HT-29 (cell line): ENCODE results near the gene ZNF135. TPM values are rescaled to one million over a fixed set of nuclear protein-coding genes. Genes with fewer than 3 reads are reported as not detected.

Experiments
- DNase-seq: peaks from one replicate; pipeline ENCODE4 v3.0.0-alpha.2; 2015; ENCODE audit warnings: low spot score
- total RNA-seq: library from RNA; depleted of rRNA; stranded (reverse); fragments of >200 nt; shearing (Covaris generic); gene quantifications from 2 replicates; pipeline ENCODE4 v1.2.3, GENCODE V29; 2014; rRNA removed

ZNF135 gene
- total RNA-seq, 1 experiment from 2014 or later, result not detected

DNA sequence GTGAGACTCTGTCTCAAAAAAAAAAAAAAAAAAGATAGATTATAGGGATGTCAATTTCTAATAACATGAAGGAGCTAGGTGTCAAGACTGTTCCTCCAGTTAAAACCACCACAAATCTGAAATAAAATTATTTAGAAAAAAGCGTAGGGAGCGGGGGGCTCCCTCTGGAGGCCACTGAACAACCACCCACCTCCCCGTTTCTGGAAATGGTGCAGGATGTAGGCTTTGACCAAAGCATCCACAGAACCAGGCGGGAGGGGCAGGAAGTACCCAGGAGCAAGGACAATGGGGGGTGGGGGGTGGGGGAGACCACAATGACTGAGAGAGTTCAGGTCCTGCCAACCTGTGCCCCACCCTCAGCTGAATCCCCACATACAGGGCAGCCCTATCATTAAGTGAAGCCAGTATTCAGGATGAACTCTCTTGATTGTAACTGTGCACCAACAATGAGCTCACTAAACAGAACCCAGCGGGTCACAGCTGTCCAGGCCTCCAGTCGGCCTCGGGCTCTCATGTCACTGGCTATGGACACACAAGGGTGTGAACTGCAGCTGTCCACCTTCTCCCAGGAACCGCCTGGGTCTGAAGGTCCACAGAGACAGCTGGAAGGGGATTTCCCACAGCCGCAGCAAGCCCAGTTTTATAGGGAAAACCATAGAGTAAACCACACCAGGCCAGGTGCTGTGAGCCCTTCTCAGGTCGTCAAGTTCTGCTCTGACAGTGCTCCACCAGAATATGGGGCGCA is 32.3 kb downstream of the ZNF135 start:
- no peak for DNase-seq

DNA sequence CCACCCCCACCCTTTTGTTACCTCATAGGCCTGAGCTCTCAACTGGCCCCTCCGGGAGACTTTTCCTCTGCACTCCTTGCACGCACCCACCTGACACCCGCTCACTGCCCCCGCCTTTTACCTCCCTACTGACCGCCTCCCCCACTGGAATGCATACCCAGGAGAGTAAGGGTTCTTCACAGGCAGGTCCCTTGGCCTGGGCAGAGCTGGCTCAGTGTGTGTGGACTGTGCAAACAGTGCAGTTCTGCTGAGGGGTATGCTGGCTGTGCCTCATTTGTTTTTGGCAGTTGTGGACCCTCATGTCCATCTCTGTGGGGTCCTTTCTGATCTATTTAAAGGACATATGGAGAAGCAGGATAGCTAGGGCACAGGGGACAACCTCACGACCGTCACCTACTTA is 34.0 kb downstream of the ZNF135 start:
- DNase-seq, result no peak

DNA sequence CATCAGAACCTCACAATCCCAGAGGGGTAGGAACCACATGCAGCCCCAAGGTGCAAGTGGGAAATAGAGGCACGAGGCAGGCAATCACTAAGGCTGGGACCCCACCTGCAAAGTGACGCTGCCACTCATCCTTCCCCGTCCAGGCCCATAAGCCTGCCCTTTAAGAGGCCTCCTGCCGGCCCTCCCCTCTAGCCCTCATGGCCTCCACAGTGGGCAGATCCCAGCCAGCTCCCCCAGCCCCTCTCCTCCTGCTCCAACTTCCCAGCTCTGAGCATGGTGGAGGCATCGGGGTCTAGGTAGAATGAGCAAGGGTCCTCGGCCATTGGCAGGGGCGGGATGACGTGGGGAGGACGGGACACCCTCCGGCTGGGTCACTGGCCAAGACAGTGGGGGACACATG is 36.2 kb downstream of the ZNF135 start:
- no peak for DNase-seq

DNA sequence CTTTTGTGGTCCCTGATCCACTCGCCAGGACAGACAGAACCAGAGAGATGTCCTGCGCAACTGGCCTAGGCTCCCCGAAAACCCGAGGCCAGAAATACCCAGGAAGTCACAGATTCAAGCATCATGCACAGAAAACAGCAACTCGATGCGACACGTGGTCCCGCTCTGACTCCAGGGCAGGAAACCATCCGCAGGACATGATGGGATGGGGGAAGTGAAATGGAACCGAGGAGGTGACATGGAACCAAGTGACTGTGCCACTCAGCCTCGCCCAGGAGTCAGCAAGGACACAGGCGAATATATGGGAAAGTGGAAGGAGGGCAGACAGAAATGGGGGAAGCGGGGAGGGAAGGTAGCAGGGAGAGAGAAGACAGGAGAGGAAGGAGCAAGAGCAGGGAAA is 37.8 kb downstream of the ZNF135 start:
- no peak for DNase-seq

DNA sequence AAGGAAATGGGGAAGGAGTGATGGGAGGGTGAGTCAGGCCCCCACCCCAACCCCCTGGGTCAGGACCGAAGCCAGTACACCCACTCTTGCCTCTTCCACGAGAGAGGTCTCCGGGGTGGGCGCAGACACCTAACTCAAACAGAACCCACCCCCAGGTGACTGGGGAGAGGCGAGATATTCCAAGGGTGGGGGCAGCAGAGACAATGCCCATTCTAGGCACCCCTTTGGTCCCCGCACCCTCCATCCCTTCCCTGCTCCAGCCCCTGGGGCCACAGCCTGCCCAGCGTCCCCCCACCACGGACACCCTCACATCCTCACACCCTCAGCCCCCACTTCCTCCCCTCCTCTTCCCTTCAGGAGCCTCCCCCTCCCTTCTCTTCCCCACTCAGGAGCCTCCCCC is 38.3 kb downstream of the ZNF135 start:
- no peak for DNase-seq

DNA sequence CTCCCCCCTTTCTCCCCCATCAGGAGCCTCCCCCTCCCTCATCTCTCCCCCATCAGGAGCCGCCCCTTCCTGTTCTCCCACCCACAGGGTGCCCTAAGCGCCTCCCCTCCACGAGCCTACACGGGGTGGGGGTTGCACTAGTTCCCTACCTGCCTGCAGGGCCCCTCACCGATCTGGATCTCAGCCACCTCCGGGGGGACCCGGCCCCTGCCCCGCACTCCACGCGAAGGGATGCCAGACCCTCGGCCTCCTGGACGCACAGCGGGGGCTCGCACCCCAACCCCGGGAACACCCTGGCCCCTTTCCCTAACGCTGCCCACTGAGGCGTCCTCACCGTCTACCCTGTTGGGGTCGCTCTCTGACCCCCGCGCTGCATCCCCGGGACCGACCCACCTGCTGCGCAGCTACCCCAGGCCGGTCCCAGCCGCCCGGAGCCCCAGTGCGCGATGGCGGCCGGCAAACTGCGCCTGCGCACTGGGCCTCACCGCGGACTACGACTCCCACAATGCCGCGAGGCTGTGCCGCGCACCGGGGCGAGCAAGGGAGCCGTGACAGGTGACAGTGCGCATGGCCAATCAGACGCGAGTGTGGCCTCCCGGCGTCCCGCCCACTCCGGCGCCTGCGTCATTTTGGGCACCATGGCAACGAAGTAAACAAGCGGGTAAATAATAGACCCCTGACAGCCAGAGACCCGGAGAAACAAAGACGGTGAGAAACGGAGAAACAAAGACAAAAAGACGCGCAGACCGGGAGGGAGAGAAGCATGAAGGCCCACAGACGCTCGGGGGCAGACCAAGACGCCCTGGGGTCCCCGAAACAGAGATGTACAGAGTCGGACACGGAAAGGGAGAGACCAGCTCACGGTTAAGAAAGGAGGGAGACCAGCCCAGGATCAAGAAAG is 38.9 kb downstream of the ZNF135 start, which contains the start of gene ZSCAN18:
TSS of gene ZSCAN18 (minus strand) at position 451 of the 901 bp plus-strand sequence. CDS start 7,964 bp downstream, outside the sequence.
- DNase-seq, result no peak

DNA sequence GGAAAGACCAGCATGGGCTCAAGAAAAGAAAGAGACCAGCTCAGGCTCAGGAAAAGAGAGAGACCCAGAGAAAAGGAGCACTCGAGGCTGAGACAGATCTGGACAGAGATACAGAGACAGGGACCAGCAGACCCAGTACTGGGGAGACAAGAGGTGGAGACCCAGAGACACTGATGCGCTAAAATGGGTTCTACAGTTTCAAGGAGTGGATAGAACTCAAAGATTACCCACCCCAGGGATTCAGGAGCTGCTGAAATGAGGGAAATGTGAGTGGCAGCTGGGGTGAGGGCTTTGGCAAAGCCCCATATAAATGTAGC is 39.6 kb downstream of the ZNF135 start:
- no peak for DNase-seq

DNA sequence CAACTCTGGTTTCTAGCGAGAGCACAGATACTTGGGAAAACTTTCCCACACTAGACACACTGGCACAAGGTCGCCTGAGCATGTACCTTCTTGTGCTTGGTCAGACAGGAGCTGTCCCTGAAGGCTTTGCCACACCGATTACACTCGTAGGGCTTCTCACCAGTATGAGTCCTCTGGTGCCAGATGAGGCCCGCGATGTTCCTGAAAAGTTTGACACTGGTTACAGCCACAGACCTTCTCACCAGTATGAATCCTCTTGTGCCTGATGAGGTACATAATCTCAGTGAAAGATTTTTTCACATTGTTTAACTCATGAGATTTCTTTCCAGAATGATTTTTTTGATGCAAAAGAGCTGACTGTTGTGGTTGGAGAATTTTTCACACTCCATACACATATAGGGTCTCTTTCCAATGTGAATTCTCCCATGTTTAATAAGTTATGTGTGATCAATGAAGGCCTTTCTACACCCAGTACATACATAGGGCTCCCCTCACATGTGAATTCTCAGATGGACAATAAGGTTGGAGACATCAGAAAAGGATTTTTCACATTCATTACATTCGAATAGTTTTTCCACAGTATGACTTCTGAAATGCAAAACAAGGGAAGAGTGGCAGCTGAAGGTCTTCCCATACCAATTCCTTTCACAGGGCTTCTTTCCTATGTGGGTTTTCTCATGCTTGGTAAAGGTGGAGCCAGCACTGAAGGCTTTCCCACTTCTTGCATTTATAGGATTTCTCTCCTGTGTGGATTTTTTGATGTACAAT is 48.9 kb downstream of the ZNF135 start:
- DNase-seq, result no peak

DNA sequence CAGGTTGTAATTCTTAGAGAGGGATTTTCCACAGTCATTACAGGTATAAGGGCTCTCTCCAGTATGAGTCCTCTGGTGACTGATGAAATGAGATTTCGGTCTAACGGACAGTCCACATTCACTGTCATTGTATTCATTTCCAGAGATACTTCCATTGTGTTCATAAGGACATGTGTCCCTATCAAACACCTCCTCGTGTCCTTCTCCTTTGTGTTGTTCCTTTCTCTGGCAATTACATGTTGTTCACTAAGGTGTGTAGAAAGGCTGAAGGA is 49.4 kb downstream of the ZNF135 start:
- DNase-seq, result no peak

DNA sequence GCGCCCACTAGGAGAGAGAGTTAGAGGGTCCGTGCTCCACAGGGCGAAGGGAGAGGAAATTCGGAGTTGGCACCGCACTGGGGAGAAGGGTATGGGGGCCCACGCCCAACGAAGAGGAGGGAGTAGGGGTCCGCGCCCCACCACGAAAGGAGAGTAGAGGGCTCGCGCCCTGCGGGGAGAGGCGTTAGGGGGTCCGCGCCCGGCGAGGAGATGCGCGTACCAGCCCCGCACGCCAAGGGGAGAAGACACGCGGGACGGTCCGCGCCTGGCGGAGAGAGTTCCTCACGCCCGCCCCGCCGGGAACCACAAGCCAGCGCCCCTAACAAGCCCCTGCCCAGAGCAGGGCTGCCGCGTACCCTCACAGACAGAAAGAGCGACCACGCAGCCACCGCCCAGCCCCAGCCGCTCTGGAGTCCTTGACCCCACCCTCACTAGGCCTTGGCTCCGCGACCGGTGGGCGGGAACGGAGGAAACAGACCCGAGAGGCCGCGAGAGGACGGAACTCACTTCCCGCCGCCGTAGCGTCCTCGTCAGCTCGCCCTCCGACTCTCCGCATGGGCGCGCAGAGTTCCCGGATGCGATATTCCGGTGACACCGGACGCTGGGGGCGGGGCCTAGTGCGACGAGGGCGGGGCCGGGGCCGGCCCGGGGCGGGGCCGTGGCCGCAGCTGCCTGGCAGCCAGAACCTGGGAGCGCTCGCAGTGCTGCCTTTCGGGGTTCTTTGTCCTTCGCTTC is 58.9 kb downstream of the ZNF135 start:
- DNase-seq, result no peak

DNA sequence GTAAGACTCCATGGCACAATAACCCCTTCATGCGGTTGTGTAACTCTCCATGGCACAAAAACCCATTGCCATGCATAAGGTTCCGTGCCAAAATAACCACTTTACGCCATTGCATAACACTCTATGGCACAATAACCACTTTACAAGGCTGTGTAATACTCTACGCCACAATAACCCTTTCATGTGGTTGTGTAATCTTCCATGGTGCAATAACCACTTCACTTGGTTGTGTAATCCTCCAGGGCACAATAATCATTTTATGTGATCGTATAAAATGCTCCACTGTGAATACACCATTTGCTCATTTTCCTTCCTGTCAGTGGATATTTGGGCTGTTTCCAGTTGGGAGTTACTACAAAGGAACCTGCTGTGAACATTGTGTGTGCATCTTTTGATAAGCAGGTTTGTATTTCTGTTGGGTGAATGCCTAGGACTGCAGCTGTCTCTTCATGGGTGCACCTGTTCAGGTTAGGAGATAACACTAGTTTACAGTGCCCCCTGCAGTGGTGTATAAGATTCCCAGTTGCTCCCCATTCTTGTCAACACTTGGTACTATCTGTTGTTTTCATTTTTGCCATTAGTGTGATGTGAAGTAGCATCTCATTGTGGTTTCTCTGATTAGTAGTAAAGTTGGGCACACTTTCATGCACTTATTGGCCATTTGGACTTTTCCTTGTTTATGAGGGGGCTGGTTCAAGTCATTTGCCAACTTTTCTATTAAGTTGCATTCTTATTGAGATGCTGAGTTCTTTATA is 60.1 kb downstream of the ZNF135 start:
- no peak for DNase-seq

Other genes starting within 250 kb of the ZNF135 start
- 17.3 and 22.3 TPM in 2 replicates for gene ZNF552, start 244.4 kb upstream of the ZNF135 start, total RNA-seq
- 32.1 and 40.0 TPM in 2 replicates for gene ZNF587B, start 229.0 kb upstream of the ZNF135 start, total RNA-seq
- 33.7 and 39.4 TPM in 2 replicates for gene ZNF587, start 209.4 kb upstream of the ZNF135 start, total RNA-seq
- gene ZNF814, start 170.2 kb upstream of the ZNF135 start, total RNA-seq, result 8.6 and 11.1 TPM in 2 replicates
- gene ZNF417, start 142.7 kb upstream of the ZNF135 start, total RNA-seq, result 9.4 and 9.8 TPM in 2 replicates
- not detected in 2 replicates for gene ZNF418, start 123.9 kb upstream of the ZNF135 start, total RNA-seq
- gene ZNF256, start 111.6 kb upstream of the ZNF135 start, total RNA-seq, result not detected in 2 replicates
- gene C19orf18, start 84.7 kb upstream of the ZNF135 start, total RNA-seq, result not detected in 2 replicates
- gene ZNF606, start 56.5 kb upstream of the ZNF135 start, total RNA-seq, result not detected in 2 replicates
- gene ZSCAN1, start 25.3 kb upstream of the ZNF135 start, total RNA-seq, result not detected in 2 replicates
- gene ZSCAN18, start 38.9 kb downstream of the ZNF135 start, total RNA-seq, result not detected in 2 replicates
- 2.5 and 4.2 TPM in 2 replicates for gene ZNF329, start 91.5 kb downstream of the ZNF135 start, total RNA-seq
- 11.1 and 19.7 TPM in 2 replicates for gene ZNF274, start 123.8 kb downstream of the ZNF135 start, total RNA-seq
- gene ZNF544, start 169.6 kb downstream of the ZNF135 start, total RNA-seq, result 60.1 and 64.8 TPM in 2 replicates
- gene ZNF8, start 219.7 kb downstream of the ZNF135 start, total RNA-seq, result 6.4 and 8.5 TPM in 2 replicates
- 74.2 and 83.4 TPM in 2 replicates for gene ERVK3-1, start 246.1 kb downstream of the ZNF135 start, total RNA-seq